H1 (cell line): ENCODE data around the gene GNAT1. TPM values are rescaled to one million over a fixed set of nuclear protein-coding genes. Genes with fewer than 3 reads are reported as not detected.

Experiments
- CTCF ChIA-PET: fragments of 300-600 bp; sonication (Branson Sonifier 250); formaldehyde crosslinking; loops from one replicate; lab custom pipeline; 2021; ENCODE audit not compliant: partially characterized antibody; lab: Charles Lee
- POLR2A ChIA-PET: fragments of 300-600 bp; sonication (Branson Sonifier 250); formaldehyde crosslinking; loops from one replicate; lab custom pipeline; 2021; ENCODE audit warnings: inconsistent platforms; ENCODE audit not compliant: partially characterized antibody; lab: Charles Lee
- DNase-seq, 2 experiments: peaks; one replicate each; pipeline versions ENCODE4 v3.0.0 to v3.0.0-alpha.2; 2010 to 2022; ENCODE audit warnings: low spot score in 2 of 2, low read depth in 1 of 2, mixed read lengths in 1 of 2
- FAIRE-seq: peaks from 2 replicates; lab custom pipeline; 2011; peaks lifted over from hg19 to GRCh38; lab: Jason Lieb, UNC
- H2AFZ ChIP-seq: 2 replicates; pipeline ENCODE4 v1.8.1; 2012; ENCODE audit warnings: low read length, inconsistent platforms
- H2AK5ac ChIP-seq: 2 replicates; pipeline ENCODE4 v1.6.1; 2013; ENCODE audit warnings: low read depth, low read length
- H2BK120ac ChIP-seq: replicated peaks from 2 replicates; pipeline ENCODE3; 2013; ENCODE audit warnings: low read depth, low read length, inconsistent platforms
- H2BK12ac ChIP-seq: 2 replicates; pipeline ENCODE4 v1.6.1; 2013; ENCODE audit warnings: low read depth, low read length
- H2BK15ac ChIP-seq: 2 replicates; pipeline ENCODE4 v1.6.1; 2013; ENCODE audit warnings: low read length
- H2BK20ac ChIP-seq: 2 replicates; pipeline ENCODE4 v1.6.1; 2013; ENCODE audit warnings: low read length
- H2BK5ac ChIP-seq: 2 replicates; pipeline ENCODE4 v1.6.1; 2013; ENCODE audit warnings: low read depth, low read length
- H3K14ac ChIP-seq: 2 replicates; pipeline ENCODE4 v1.6.1; 2013; ENCODE audit warnings: inconsistent platforms; ENCODE audit not compliant: insufficient read length
- H3K18ac ChIP-seq: 2 replicates; pipeline ENCODE4 v1.6.1; 2013; ENCODE audit warnings: low read length; ENCODE audit errors: extremely low read depth
- H3K23ac ChIP-seq: 2 replicates; pipeline ENCODE4 v1.6.1; 2013; ENCODE audit warnings: inconsistent platforms; ENCODE audit not compliant: insufficient read length
- H3K23me2 ChIP-seq: 2 replicates; pipeline ENCODE4 v1.6.1; 2013; ENCODE audit warnings: low read depth, low read length
- H3K27ac ChIP-seq: 2 replicates; pipeline ENCODE4 v1.6.1; 2011; ENCODE audit warnings: low read depth, low read length, inconsistent platforms
- H3K27me3 ChIP-seq, 4 experiments: replicated peaks in 1 of 4; 1 replicate in 1 of 4; 2 replicates in 3 of 4; pipeline versions ENCODE4 v1.6.1 to v1.8.1; 2011 to 2013; ENCODE audit warnings: low read length in 3 of 4, mild to moderate bottlenecking in 3 of 4, inconsistent platforms in 2 of 4, mixed read lengths in 2 of 4, moderate library complexity in 1 of 4; ENCODE audit not compliant: control insufficient read depth in 3 of 4, insufficient read depth in 3 of 4; ENCODE audit errors: extremely low read depth in 1 of 4
- H3K36me3 ChIP-seq, 4 experiments: 2 replicates each; pipeline versions ENCODE4 v1.6.1 to v1.8.1; 2011 to 2013; ENCODE audit warnings: mild to moderate bottlenecking in 4 of 4, low read length in 3 of 4, moderate library complexity in 2 of 4, control low read depth in 1 of 4, inconsistent platforms in 1 of 4; ENCODE audit not compliant: insufficient read depth in 4 of 4, control insufficient read depth in 2 of 4
- H3K4ac ChIP-seq: replicated peaks from 2 replicates; pipeline ENCODE3; 2013; ENCODE audit warnings: low read length, low read depth, mixed read lengths, inconsistent platforms; ENCODE audit not compliant: insufficient read length
- H3K4me1 ChIP-seq, 4 experiments: replicated peaks in 1 of 4; 1 replicate in 1 of 4; 2 replicates in 3 of 4; pipeline versions ENCODE4 v1.6.1 to v1.8.1; 2011 to 2013; ENCODE audit warnings: low read length in 3 of 4, inconsistent platforms in 2 of 4, mixed read lengths in 1 of 4; ENCODE audit not compliant: insufficient read depth in 4 of 4, control insufficient read depth in 3 of 4
- H3K4me2 ChIP-seq, 2 experiments: 2 replicates each; pipeline versions ENCODE4 v1.6.1 to v1.8.1; 2011 to 2013; ENCODE audit warnings: low read depth in 2 of 2, low read length in 2 of 2, control low read depth in 1 of 2, inconsistent platforms in 1 of 2, mild to moderate bottlenecking in 1 of 2; ENCODE audit not compliant: insufficient read depth in 1 of 2
- H3K4me3 ChIP-seq, 4 experiments: fragments of 200-600, 300-600 bp in 1 of 4; sonication (generic), shearing (Covaris generic), sonication (Bioruptor Twin) in 1 of 4; 2 replicates each; pipeline versions ENCODE4 v1.5.1 to v1.8.1; 2011 to 2016; ENCODE audit warnings: low read length in 4 of 4, low read depth in 3 of 4, control low read depth in 2 of 4, inconsistent platforms in 2 of 4, mild to moderate bottlenecking in 2 of 4, mixed read lengths in 1 of 4, moderate library complexity in 1 of 4; ENCODE audit not compliant: insufficient read depth in 2 of 4; ENCODE audit errors: extremely low read depth in 1 of 4
- H3K56ac ChIP-seq: replicated peaks from 2 replicates; pipeline ENCODE3; 2013; ENCODE audit warnings: low read depth, mild to moderate bottlenecking, mixed read lengths, low read length, inconsistent platforms; ENCODE audit not compliant: insufficient read length
- H3K79me1 ChIP-seq: 2 replicates; pipeline ENCODE4 v1.6.1; 2013; ENCODE audit warnings: low read depth, low read length, control low read depth
- H3K79me2 ChIP-seq, 2 experiments: 2 replicates each; pipeline versions ENCODE4 v1.6.1 to v1.8.1; 2012 to 2013; ENCODE audit warnings: low read length in 2 of 2, mild to moderate bottlenecking in 2 of 2, inconsistent platforms in 1 of 2; ENCODE audit not compliant: insufficient read depth in 2 of 2, control insufficient read depth in 1 of 2
- H3K9ac ChIP-seq, 4 experiments: replicated peaks in 1 of 4; 1 replicate in 1 of 4; 2 replicates in 3 of 4; pipeline versions ENCODE4 v1.6.1 to v1.8.1; 2011 to 2013; ENCODE audit warnings: low read depth in 3 of 4, low read length in 3 of 4, control low read depth in 2 of 4, mild to moderate bottlenecking in 2 of 4, moderate library complexity in 2 of 4, inconsistent platforms in 1 of 4; ENCODE audit errors: extremely low read depth in 1 of 4
- H3K9me3 ChIP-seq, 2 experiments: 2 replicates each; pipeline versions ENCODE4 v1.6.1 to v1.8.1; 2012 to 2013; ENCODE audit warnings: mild to moderate bottlenecking in 2 of 2, moderate library complexity in 2 of 2, control low read depth in 1 of 2, inconsistent platforms in 1 of 2, low read depth in 1 of 2, low read length in 1 of 2, mixed read lengths in 1 of 2; ENCODE audit not compliant: insufficient read depth in 2 of 2
- H4K20me1 ChIP-seq, 2 experiments: replicated peaks in 1 of 2; 2 replicates each; pipeline versions ENCODE3 to v1.8.1; 2011 to 2013; ENCODE audit warnings: inconsistent platforms in 2 of 2, low read length in 2 of 2, mild to moderate bottlenecking in 1 of 2; ENCODE audit not compliant: insufficient read depth in 2 of 2, control insufficient read depth in 1 of 2
- H4K5ac ChIP-seq: 2 replicates; pipeline ENCODE4 v1.6.1; 2013; ENCODE audit warnings: low read length, low read depth, mixed read lengths, inconsistent platforms; ENCODE audit not compliant: insufficient read length
- H4K8ac ChIP-seq: 2 replicates; pipeline ENCODE4 v1.8.0; 2013; ENCODE audit warnings: mild to moderate bottlenecking, moderate library complexity, low read length, inconsistent platforms; ENCODE audit not compliant: insufficient read depth; ENCODE audit errors: extremely low read depth
- H4K91ac ChIP-seq: replicated peaks from 2 replicates; pipeline ENCODE3; 2013; ENCODE audit warnings: low read length, mixed read lengths, inconsistent platforms; ENCODE audit not compliant: insufficient read length
- RAD21 ChIP-seq, 2 experiments: IDR thresholded peaks in 1 of 2; conservative IDR thresholded peaks in 1 of 2; 2 replicates each; pipeline ENCODE4 v1.6.1; 2011; ENCODE audit warnings: low read depth in 2 of 2, low read length in 2 of 2, improper control_type of control experiment in 1 of 2, inconsistent platforms in 1 of 2, mild to moderate bottlenecking in 1 of 2, moderate library complexity in 1 of 2
- TAF1 ChIP-seq: IDR thresholded peaks from 2 replicates; pipeline ENCODE4 v1.6.1; 2011; ENCODE audit warnings: mild to moderate bottlenecking, low read depth, low read length
- WGBS, 2 experiments: shearing (Covaris generic) in 1 of 2; methylation state at CpG; one replicate each; pipeline versions ENCODE4 v1.1.6 to v1.1.7; 2013 to 2015; ENCODE audit warnings: low lambda C conversion rate in 2 of 2, mixed read lengths in 2 of 2, inconsistent platforms in 1 of 2, low coverage in 1 of 2, missing lambda C conversion rate in 1 of 2; ENCODE audit not compliant: insufficient replicate concordance in 2 of 2, insufficient coverage in 1 of 2, insufficient read length in 1 of 2; ENCODE audit errors: extremely low coverage in 1 of 2, missing lambda C conversion rate in 1 of 2; 5-methylcytosine and 5-hydroxymethylcytosine counted together
- polyA plus RNA-seq, 7 experiments: library from polyadenylated mRNA; depleted of rRNA in 3 of 7; stranded (reverse) in 5 of 7; unstranded in 2 of 7; fragments of >200 nt in 5 of 7; fragments of 200-250 nt in 2 of 7; gene quantifications; 1 replicate in 5 of 7; 2 replicates in 1 of 7; 4 replicates in 1 of 7; pipeline versions ENCODE4 v1.2.1 to v1.2.3, GENCODE V29; 2011 to 2013; ENCODE audit warnings: missing spikeins in 2 of 7, mixed read lengths in 2 of 7
- total RNA-seq: library from RNA; stranded (reverse); fragmentation: NEBNext Ultra II Directional; extraction: Animal tissue kit (Norgen Biotek cat#: 25700); gene quantifications from 2 replicates; pipeline ENCODE4 v1.2.1, GENCODE V29; 2021

Gene GNAT1
- total and polyA plus RNA-seq, 2 of the 8 experiments (the other 6 are each of a cell fraction or from before 2014, with no cell fraction given), result 0.08 TPM; not detected in 1

DNA sequence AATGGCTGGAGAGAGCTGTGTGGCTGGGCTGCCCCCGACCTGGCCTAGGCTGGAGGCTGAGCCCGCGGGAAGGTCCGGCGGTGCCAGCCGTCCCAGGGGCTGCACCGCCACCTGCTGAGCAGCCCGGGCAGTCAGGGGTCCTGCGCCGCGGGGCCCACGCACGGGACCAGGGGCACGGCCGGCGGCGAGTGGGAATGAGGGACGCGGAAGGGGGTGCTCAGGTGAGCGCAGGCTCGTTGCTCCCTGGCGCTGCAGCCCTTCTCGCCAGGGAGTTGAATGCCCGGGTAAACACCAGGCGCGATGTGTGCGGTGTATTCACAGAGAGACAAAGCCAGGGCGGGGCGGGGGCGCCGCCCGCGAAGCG, 37.0 kb upstream of the GNAT1 start:
- Histone ChIP-seq H3K9me3 (no peaks in the 10 kb centered on the region), H3K27ac (no peak overlapping the region), H3K4me1 (peaks cover 5 to 58% (median 40%) of the 10 kb centered on the region in 4 experiments), H3K18ac (no peak overlapping the region; the same call in none of the 2 replicates), H2AFZ (no peak overlapping the region), H2BK12ac (peak overlapping the region; percentile 90; the same call in 1 of the 2 replicates), H2BK15ac (no peak overlapping the region), H2BK5ac (no peak overlapping the region), H3K23me2 (peaks cover 17% of the 10 kb centered on the region; the same call in 1 of the 2 replicates), H3K4me3 (peak overlapping the region; percentile 40 to 74 (median 56)), H4K8ac (no peak overlapping the region), H3K36me3 (0 out of 8 replicates have a peak, but pooled peaks cover 0 to 2% (median 0%) of the 10 kb centered on the region in 4 experiments), H3K79me2 (peaks cover 0 to 24% of the 10 kb centered on the region in 2 experiments; a peak in 1 of 4 replicates), H3K56ac (no peak overlapping the region), H2BK20ac (no peak overlapping the region), H4K20me1 (peaks cover 3 to 10% of the 10 kb centered on the region in 2 experiments), H3K27me3 (peaks cover 2 to 19% (median 15%) of the 10 kb centered on the region in 4 experiments; a peak in 6 of 7 replicates), H3K23ac (no peak overlapping the region), H3K4me2 (peak overlapping the region; percentile 58 to 89), H3K9ac (no peak overlapping the region), H3K79me1 (peaks cover 10% of the 10 kb centered on the region; the same call in 1 of the 2 replicates), H4K5ac (no peak overlapping the region), H2AK5ac (no peak overlapping the region), H2BK120ac (no peak overlapping the region), H3K4ac (no peak overlapping the region), H4K91ac (no peak overlapping the region), H3K14ac (no peak overlapping the region)
- FAIRE-seq (no peak), DNase-seq (no peak)
- CTCF ChIA-PET, result interaction anchor here (1.1 to 5.3 kb wide), 2 partner anchors 32 to 36 kb away, joined by 3 to 54 read pairs; no protein-coding TSS in a partner anchor
- POLR2A ChIA-PET, result interaction anchor here (1.6 to 6.1 kb wide), 3 partner anchors 11 to 33 kb away, joined by 3 to 54 read pairs (median 43); no protein-coding TSS in a partner anchor
- 6% methylated on average over 28 of the region's 34 CpGs; no CpG with 5 or more reads in 1 of the 2 experiments for WGBS, 2 experiments
- TF ChIP-seq TAF1 (no peak), RAD21 (IDR thresholded peaks at IDR 0.05 in 1 of 2, conservative IDR thresholded peaks at IDR 0.05 in 1 of 2; ENCODE audit: low read depth in 2 of 2, low read length in 2 of 2) (peak; percentile 25 to 40; a peak in 3 of 4 replicates)
